GM18517 (cell line): ENCODE data around the gene ARHGAP5.

ENCODE experiments used
- ATAC-seq: cut with Tn5 transposase; IDR thresholded peaks from one replicate; pipeline ENCODE4 v1.9.1; 2021; ENCODE audit warnings: mild to moderate bottlenecking, moderate library complexity; ENCODE audit not compliant: unreplicated experiment

ARHGAP5 gene

DNA sequence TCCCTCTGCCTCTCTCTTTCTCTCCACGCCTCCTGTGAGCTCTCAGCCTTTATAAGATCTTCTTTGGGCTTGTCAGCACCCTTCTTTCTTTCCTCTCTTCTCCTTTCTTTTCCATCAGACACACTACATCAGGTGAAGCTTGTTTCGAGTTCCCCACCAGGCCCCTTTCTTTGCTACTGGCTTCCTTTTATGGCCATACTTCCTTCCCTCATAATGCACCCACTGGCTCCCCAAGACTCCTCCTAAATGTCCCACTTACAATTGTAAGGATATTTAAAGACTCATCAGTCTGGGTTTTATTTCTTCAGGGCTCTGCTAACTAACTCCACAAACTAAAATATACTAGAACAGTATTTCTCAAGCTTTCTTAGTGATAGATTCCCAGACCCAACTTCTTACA lies 129.4 kb downstream of the ARHGAP5 start:
- no peak for ATAC-seq

DNA sequence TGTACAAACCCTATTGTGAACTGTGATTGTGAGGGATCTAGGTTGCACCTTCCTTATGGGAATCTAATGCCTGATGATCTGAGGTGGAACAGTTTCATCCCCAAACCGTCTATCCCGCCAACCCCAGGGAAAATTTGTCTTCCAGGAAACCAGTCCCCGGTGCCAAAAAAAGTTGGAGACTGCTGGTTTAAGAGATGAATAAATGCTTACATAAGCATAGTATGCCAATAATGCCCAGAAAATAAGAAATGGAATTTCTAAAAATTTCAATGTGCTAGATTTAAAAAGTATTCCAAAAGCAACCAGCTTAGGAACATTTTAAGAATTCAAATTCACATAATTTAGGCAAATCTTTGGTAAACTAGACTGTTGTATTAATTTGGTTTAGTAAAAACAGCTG lies 131.4 kb downstream of the ARHGAP5 start:
- no peak for ATAC-seq
